K562 (cell line): Measurements from ENCODE around the gene CCDC88A. TPM values are rescaled to one million over a fixed set of nuclear protein-coding genes. Genes with fewer than 3 reads are reported as not detected.
A peak's percentile ranks its signal among the peaks of the same experiment; 100 is the strongest.

Experiments used
- ATAC-seq: fragments of 200-7000 bp; cut with Tn5 transposase; 3 replicates; pipeline ENCODE4 v1.9.1; 2020; ENCODE audit warnings: moderate library complexity
- BruUV-seq: library from RNA; stranded (reverse); fragments of 400-500 nt; replicated peaks from 2 replicates; lab custom pipeline; 2021; lab: Mats Ljungman, UMichigan
- CTCF ChIA-PET: fragments of 300-600 bp; formaldehyde crosslinking; extraction: SDS; loops from one replicate; lab custom pipeline; 2021; ENCODE audit warnings: low intra/inter-chr PET ratio; lab: Yijun Ruan, JAX
- POLR2A ChIA-PET: fragments of 300-600, 350-650 bp; sonication (Branson Sonifier 250); formaldehyde crosslinking; extraction: SDS; loops from one replicate; lab custom pipeline; 2021; ENCODE audit warnings: antibody characterized with exemption, inconsistent platforms; lab: Yijun Ruan, JAX
- DNase-seq, 4 experiments: peaks; one replicate each; pipeline versions ENCODE4 v3.0.0 to v3.0.0-alpha.2; 2011 to 2018; ENCODE audit warnings: low spot score in 3 of 4, mixed read lengths in 3 of 4; ENCODE audit errors: extremely low read depth in 1 of 4
- FAIRE-seq: peaks from 2 replicates; lab custom pipeline; 2011; peaks lifted over from hg19 to GRCh38; lab: Jason Lieb, UNC
- H2AFZ ChIP-seq: 2 replicates; pipeline ENCODE4 v1.6.0; 2011; ENCODE audit warnings: low read depth, low read length, control low read depth, inconsistent platforms
- H3K27ac ChIP-seq: fragments of 200-600 bp; 3 replicates; pipeline ENCODE4 v1.8.0; 2011; ENCODE audit warnings: low read depth, mild to moderate bottlenecking, control low read depth, inconsistent platforms, low read length, moderate library complexity, mixed read lengths; ENCODE audit errors: extremely low read depth
- H3K27me3 ChIP-seq, 2 experiments: fragments of 300-600 bp in 1 of 2; 2 replicates in 1 of 2; 3 replicates in 1 of 2; pipeline versions ENCODE4 v1.6.0 to v1.8.0; 2011; ENCODE audit warnings: inconsistent platforms in 2 of 2, low read length in 2 of 2, mild to moderate bottlenecking in 1 of 2, mixed read lengths in 1 of 2, moderate library complexity in 1 of 2; ENCODE audit not compliant: control insufficient read depth in 2 of 2, insufficient read depth in 2 of 2
- H3K36me3 ChIP-seq: fragments of 300-600 bp; 3 replicates; pipeline ENCODE4 v1.8.0; 2011; ENCODE audit warnings: mild to moderate bottlenecking, low read length, inconsistent platforms; ENCODE audit not compliant: control insufficient read depth, insufficient read depth
- H3K4me1 ChIP-seq, 2 experiments: fragments of 200-600 bp in 1 of 2; replicated peaks in 1 of 2; 2 replicates in 1 of 2; 3 replicates in 1 of 2; pipeline versions ENCODE4 v1.5.1 to v1.8.0; 2011; ENCODE audit warnings: inconsistent platforms in 2 of 2, low read length in 2 of 2, mild to moderate bottlenecking in 1 of 2, mixed read lengths in 1 of 2, moderate library complexity in 1 of 2; ENCODE audit not compliant: control insufficient read depth in 2 of 2, insufficient read depth in 2 of 2
- H3K4me2 ChIP-seq: 2 replicates; pipeline ENCODE4 v1.6.1; 2011; ENCODE audit warnings: low read length, control low read depth, inconsistent platforms, mixed read lengths; ENCODE audit not compliant: insufficient read depth
- H3K4me3 ChIP-seq: fragments of 200-600 bp; sonication (generic), shearing (Covaris generic); 2 replicates; pipeline ENCODE4 v1.5.1; 2016; ENCODE audit warnings: control low read depth, inconsistent platforms
- H3K79me2 ChIP-seq: fragments of 200-600 bp; 3 replicates; pipeline ENCODE4 v1.8.0; 2011; ENCODE audit warnings: low read length, inconsistent platforms; ENCODE audit not compliant: control insufficient read depth, insufficient read depth
- H3K9ac ChIP-seq, 2 experiments: 2 replicates each; pipeline versions ENCODE4 v1.6.0 to v1.6.1; 2011; ENCODE audit warnings: low read depth in 2 of 2, low read length in 2 of 2, control low read depth in 1 of 2, inconsistent platforms in 1 of 2, mild to moderate bottlenecking in 1 of 2, mixed read lengths in 1 of 2; ENCODE audit not compliant: insufficient read depth in 1 of 2
- H3K9me1 ChIP-seq: one replicate; pipeline ENCODE4 v1.6.0; 2011; ENCODE audit warnings: inconsistent platforms, mild to moderate bottlenecking, low read length, moderate library complexity; ENCODE audit not compliant: control insufficient read depth, insufficient read depth
- H3K9me3 ChIP-seq: replicated peaks from 2 replicates; pipeline ENCODE4 v1.5.1; 2011; ENCODE audit warnings: low read depth, low read length, inconsistent platforms; ENCODE audit not compliant: control insufficient read depth, insufficient read depth
- H4K20me1 ChIP-seq: replicated peaks from 2 replicates; pipeline ENCODE4 v1.6.1; 2011; ENCODE audit warnings: low read length, inconsistent platforms, mixed read lengths; ENCODE audit not compliant: control insufficient read depth, insufficient read depth
- EP400 ChIP-seq: fragments of 450-650 bp; IDR thresholded peaks from 2 replicates; pipeline ENCODE4 v1.6.1; 2017; ENCODE audit warnings: antibody characterized with exemption, mild to moderate bottlenecking, moderate library complexity
- LARP7 ChIP-seq: fragments of 450-650 bp; IDR thresholded peaks from 2 replicates; pipeline ENCODE4 v1.6.1; 2016
- TSC22D4 ChIP-seq: fragments of 450-650 bp; IDR thresholded peaks from 2 replicates; pipeline ENCODE4 v1.6.1; 2016; ENCODE audit warnings: missing genetic modification characterization, missing biosample characterization, control low read depth
- WGBS: fragments of 100-300 bp; shearing (Covaris generic); methylation state at CpG from one replicate; pipeline ENCODE4 v1.1.6; 2016; ENCODE audit warnings: low coverage, mixed read lengths; ENCODE audit not compliant: insufficient coverage; ENCODE audit errors: missing lambda C conversion rate; 5-methylcytosine and 5-hydroxymethylcytosine counted together
- in situ Hi-C: fragments of 300-500 bp; cut with MboI; formaldehyde crosslinking; loops from 4 replicates; pipeline ENCODE4 v1.15.0; 2018; ENCODE audit warnings: inconsistent platforms, mixed read lengths
- intact Hi-C: fragments of 100-400 bp; cut with micrococcal nuclease; formaldehyde crosslinking; loops from 2 replicates; pipeline ENCODE4 v1.14.2; 2022
- polyA plus RNA-seq, 8 experiments: library from polyadenylated mRNA; depleted of rRNA in 4 of 8; stranded (reverse) in 5 of 8; unstranded in 3 of 8; fragments of >200 nt; fragmentation: Nextera tagmentation in 2 of 8; fragmentation: Illumina TruSeq in 1 of 8; extraction: Ambion mirVana in 2 of 8; extraction: Trizol in 1 of 8; gene quantifications; 2 replicates each; pipeline versions ENCODE4 v1.2.1 to v1.2.3, GENCODE V29; 2011 to 2014; ENCODE audit warnings: inconsistent platforms in 1 of 8, missing spikeins in 1 of 8
- total RNA-seq, 7 experiments: library from RNA; depleted of rRNA in 6 of 7; stranded (reverse); fragments of >200 nt in 6 of 7; fragmentation: Illumina TruSeq in 2 of 7; extraction: Trizol in 2 of 7; gene quantifications; 2 replicates each; pipeline versions ENCODE4 v1.2.1 to v1.2.3, GENCODE V29; 2011 to 2021; ENCODE audit warnings: low replicate concordance in 1 of 7
- TF ChIP-seq, protein P1 (sequence below), 2 experiments: fragments of 450-650 bp; IDR thresholded peaks; 2 replicates each; pipeline ENCODE4 v1.6.1; 2016

Gene CCDC88A
- total and polyA plus RNA-seq, 9 of the 15 experiments (the other 6 are each of a cell fraction or from before 2014, with no cell fraction given): 29.3 to 102 (median 55.6) TPM

DNA sequence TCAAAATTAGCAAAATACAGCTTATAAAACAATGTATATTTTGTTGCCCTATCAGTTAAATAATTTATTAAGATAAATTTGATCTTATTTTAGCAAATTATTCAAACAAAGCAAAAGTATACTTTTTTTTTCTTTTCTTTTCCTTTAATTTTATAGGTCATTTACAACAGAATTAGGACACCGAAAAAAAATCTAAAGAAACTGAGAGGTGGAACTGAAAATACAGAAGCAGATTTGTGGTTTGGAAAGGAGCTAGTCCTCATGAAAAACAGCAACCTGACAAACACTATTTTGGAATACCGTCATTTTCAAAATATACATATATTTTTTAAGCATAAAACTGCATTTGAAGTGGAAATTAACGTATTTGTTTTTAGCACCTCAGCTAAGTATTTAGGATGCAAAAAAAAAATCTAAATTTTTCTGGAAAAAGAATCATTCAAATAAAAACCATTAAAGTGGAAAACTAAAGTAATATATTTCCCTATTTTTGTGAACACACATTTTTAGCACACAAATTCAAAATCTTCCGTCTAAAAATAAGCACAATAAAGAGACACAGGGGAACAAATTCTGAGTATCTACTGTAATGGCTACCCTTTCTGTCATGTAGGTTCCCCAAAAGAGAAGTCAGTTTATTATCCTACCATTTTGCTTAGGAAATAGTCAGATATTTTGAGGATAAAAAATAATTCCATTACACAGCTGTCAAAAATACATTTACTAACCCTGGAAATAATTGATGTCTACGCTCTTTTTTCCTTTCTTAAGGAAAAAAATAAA lies 2.7 kb downstream of the CCDC88A start:
- Histone ChIP-seq H3K4me2 (peak overlapping the region; percentile 83), H3K4me3 (peak overlapping the region; percentile 91)

DNA sequence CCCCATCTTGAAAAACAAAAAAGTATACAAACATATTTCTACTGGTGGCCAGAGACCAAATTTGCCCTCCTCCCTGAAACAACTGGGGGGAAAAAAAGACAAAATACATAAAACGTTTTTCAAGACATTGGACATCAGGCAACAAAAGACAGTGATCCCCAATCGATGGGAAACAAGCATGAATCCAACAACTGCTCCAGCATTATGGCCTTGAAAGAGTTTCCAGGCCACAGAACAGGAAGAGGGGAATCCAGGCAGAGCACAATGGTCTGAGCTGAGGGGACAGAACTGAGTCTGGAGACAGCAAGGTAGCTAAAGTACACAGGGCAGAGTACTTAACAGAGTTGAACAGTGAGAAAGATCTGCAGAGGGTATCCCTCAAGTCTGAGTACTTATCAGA lies 4.4 kb downstream of the CCDC88A start:
- H3K9me3 ChIP-seq: no peaks in the 10 kb centered on the region
- H4K20me1 ChIP-seq: no peaks in the 10 kb centered on the region
- DNase-seq (peak in 1 of 4 experiments; percentile 23), FAIRE-seq (peak; percentile 73), ATAC-seq (peak; percentile 22)
- H3K4me2 ChIP-seq: peak overlapping the region; percentile 62
- no TSS peak for BruUV-seq
- H2AFZ ChIP-seq: peak overlapping the region; percentile 22
- H3K27ac ChIP-seq: peak overlapping the region; percentile 59
- 11% methylated on average over 2 of the region's 2 CpGs for WGBS
- in situ Hi-C loops (no loop called here), intact Hi-C loops (loop anchor here (5.0 kb wide), 7 partner anchors 48 to 368 kb away; partner anchors contain the start of genes CFAP36, CLHC1, MTIF2 and PPP4R3B)
- H3K4me1 ChIP-seq: peaks cover 4 to 11% of the 10 kb centered on the region in 2 experiments
- peak overlapping the region; percentile 57 to 80; a peak in 3 of 4 replicates for H3K9ac ChIP-seq
- CTCF ChIA-PET: no interaction called here
- POLR2A ChIA-PET: interaction anchor here (0.6 to 1.7 kb wide), 3 partner anchors 24 to 755 kb away, joined by 3 to 5 read pairs (median 5); no protein-coding TSS in a partner anchor
- H3K27me3 ChIP-seq: no peaks in the 10 kb centered on the region
- H3K79me2 ChIP-seq: peaks cover 90% of the 10 kb centered on the region
- peak overlapping the region; percentile 12; the same call in 1 of the 2 replicates for H3K4me3 ChIP-seq
- H3K36me3 ChIP-seq: peaks cover 40% of the 10 kb centered on the region; the same call in 2 of the 3 replicates
- H3K9me1 ChIP-seq: no peaks in the 10 kb centered on the region
- TF ChIP-seq, protein P1, sequence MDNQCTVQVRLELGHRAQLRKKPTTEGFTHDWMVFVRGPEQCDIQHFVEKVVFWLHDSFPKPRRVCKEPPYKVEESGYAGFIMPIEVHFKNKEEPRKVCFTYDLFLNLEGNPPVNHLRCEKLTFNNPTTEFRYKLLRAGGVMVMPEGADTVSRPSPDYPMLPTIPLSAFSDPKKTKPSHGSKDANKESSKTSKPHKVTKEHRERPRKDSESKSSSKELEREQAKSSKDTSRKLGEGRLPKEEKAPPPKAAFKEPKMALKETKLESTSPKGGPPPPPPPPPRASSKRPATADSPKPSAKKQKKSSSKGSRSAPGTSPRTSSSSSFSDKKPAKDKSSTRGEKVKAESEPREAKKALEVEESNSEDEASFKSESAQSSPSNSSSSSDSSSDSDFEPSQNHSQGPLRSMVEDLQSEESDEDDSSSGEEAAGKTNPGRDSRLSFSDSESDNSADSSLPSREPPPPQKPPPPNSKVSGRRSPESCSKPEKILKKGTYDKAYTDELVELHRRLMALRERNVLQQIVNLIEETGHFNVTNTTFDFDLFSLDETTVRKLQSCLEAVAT (IDR thresholded peaks at IDR 0.05): 0 out of 4 replicates have a peak, but pooled peaks of 1 of the 2 experiments have one; percentile 8
- no peak for TF ChIP-seq TSC22D4 (tag)

More for the DNA sequence above, 2.7 kb downstream of the CCDC88A start:
- Histone ChIP-seq H3K9me3 (no peaks in the 10 kb centered on the region), H3K27me3 (no peaks in the 10 kb centered on the region), H3K4me1 (peaks cover 4 to 11% of the 10 kb centered on the region in 2 experiments), H4K20me1 (no peaks in the 10 kb centered on the region), H3K79me2 (peaks cover 74% of the 10 kb centered on the region), H3K27ac (peak overlapping the region; percentile 29; the same call in 2 of the 3 replicates), H3K9me1 (no peaks in the 10 kb centered on the region), H3K9ac (peak overlapping the region; percentile 38 to 85; a peak in 3 of 4 replicates), H2AFZ (no peak overlapping the region), H3K36me3 (peaks cover 27% of the 10 kb centered on the region; the same call in 2 of the 3 replicates)
- TF ChIP-seq LARP7 (no peak), EP400 (0 out of 2 replicates have a peak, but pooled peaks have one; percentile 6)
- in situ Hi-C loops: no loop called here
- no peak for ATAC-seq
- POLR2A ChIA-PET: interaction anchor here (0.9 to 1.7 kb wide), 3 partner anchors 10 to 93 kb away, joined by 3 to 5 read pairs (median 3); no protein-coding TSS in a partner anchor
- no peak for DNase-seq
- CTCF ChIA-PET: no interaction called here
- intact Hi-C loops: loop anchor here (5.0 kb wide), 7 partner anchors 50 to 370 kb away; partner anchors contain the start of genes CFAP36, CLHC1, MTIF2 and PPP4R3B
- WGBS: 5% methylated on average over 5 of the region's 5 CpGs
- no TSS peak for BruUV-seq
- FAIRE-seq: no peak
